GM04504 (cell line): ENCODE data around the gene TSPAN14.
"Not testable (repeated sequence)": the region's sequence is repeated elsewhere in the genome, so short reads cannot be mapped to it uniquely, and the experiment has no call there.

Experiments used
- DNase-seq: peaks from one replicate; pipeline ENCODE4 v3.0.0-alpha.2; 2012; ENCODE audit warnings: low read depth

TSPAN14 gene

DNA sequence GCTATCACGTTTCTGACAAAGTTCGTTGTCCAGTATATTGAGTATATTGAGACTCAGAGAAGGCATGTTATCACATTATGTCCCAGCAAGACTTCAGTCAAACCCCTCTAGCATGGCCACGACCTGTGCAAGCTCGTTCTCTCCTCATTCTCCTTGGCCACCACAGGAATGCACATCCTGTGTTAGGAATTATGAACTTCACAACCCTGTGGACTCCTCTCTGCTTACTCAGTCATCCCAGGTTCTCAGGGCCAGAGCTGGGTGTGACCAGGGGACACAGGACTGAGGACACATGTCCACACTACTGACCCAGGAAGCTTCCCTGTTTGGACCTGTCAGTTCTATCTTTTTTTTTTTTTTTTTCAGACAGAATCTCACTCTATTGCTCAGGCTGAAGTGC, 87.9 kb downstream of the TSPAN14 start:
- DNase-seq, result peak; percentile 5

DNA sequence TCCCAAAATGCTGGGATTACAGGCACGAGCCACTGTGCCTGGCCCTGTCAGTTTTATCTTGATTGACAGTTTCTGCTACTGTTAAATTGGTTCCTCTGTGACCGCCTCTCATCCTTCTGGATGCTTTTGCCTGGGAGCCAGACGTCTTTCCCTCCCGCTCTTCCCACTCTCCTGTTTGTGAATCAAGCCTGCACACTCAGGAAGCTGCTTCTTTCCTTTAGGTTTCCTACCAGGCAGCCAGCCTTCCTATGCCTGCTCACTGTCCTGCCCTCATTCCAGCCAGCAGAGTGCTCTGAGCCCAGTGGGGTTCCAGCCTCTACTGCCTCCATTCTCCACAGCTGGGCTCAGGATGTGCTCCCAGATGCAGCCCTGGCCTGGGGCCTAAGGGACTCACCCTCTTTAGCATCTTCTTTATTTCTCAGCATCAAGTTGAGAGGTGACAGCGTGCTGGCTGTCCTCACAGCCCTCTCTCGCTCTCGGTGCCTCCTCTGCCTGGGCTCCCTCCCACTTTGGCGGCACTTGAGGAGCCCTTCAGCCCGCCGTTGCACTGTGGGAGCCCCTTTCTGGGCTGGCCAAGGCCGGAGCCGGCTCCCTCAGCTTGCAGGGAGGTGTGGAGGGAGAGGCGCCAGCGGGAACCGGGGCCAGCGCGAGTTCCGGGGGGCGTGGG, 88.7 kb downstream of the TSPAN14 start:
- no peak for DNase-seq

DNA sequence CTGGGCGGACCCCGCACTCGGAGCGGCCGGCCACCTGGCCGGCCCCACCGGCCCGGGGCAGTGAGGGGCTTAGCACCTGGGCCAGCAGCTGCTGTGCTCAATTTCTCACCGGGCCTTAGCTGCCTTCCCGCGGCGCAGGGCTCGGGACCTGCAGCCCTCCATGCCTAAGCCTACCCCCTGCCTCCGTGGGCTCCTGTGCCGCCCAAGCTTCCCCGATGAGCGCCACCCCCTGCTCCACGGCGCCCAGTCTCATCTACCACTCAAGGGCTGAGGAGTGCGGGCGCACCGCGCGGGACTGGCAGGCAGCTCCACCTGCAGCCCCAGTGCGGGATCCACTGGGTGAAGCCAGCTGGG, 89.2 kb downstream of the TSPAN14 start:
- DNase-seq, result not testable (repeated sequence)

DNA sequence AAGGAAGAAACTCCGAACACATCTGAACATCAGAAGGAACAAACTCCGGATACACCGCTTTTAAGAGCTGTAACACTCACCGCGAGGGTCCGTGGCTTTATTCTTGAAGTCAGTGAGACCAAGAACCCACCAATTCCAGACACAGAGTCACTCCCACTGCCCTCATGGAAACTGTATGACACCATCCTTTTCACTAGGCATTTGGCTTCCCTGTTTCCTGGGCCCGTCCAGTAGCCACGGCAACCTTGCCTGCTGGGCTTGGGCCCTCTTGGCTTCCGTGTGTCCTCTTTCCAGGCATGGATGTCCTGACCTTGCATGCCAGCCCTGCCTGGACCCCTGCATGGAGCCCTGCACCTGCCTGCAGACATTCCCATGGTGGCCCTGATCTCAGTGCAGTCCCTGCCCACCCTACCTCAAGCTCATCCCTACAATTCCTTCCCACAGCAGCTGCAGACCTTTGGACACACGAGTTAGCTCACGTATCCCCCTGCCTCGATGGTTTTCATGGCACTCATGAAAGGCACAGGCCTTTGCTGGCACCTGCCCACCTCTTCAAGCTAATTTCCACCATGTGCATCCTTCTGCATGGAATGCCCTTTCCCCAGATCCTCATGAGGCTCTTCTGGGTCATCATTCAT, 90.3 kb downstream of the TSPAN14 start:
- no peak for DNase-seq

DNA sequence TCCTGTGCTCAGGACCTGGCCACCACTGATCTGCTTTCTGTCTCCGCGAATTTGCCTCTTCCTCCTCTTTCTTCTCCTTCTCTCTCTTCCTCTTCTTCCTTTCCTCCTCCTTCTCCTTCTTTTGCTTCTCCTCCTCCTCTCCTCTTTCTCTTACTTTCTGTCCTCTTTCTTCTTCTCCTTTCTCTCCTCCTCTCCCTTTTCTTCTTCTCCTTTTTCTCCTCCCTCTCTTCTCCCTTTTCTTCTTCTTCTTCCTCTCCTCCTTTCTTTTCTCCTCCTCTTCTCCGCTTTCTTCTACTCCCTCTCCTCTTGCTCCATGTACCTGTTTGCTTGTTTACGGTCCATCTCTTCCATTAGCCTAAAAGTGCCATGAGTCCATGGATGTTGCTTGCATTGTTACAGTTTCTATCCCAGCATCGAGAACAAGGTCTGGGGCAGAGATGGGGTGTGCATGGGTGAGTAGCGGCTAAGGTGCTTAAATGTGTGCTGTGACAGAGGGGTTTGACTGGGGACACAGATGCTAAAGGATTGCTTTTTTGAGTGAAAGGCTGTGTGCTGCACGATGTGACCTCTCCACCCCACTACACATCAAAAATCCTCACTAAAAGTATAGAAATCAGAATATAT, 91.3 kb downstream of the TSPAN14 start:
- DNase-seq, result no peak

DNA sequence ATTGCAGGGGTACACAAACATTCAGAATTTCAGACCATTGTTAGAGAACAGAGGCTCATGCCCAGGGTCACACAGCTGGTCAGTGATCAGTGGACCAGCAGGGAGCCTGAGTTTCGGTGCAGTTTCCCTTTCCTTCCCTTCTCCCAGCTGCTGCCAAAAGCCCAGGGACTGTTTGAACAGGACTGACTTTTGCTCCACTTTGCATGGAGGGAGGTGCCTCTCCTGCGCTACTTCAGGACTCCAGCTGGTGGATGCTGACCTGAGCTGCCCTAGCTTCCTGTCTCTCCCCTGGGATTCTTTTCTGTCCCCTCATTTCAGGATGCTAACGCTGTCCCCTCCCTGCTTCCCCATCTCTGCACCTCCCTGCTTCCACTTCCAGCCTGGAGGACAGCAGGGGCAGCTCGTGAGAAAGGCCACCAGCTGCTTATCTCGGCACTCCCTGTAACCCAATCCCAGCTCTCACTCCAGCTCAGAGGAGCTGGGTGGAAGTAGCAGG, 98.1 kb downstream of the TSPAN14 start:
- DNase-seq, result no peak

DNA sequence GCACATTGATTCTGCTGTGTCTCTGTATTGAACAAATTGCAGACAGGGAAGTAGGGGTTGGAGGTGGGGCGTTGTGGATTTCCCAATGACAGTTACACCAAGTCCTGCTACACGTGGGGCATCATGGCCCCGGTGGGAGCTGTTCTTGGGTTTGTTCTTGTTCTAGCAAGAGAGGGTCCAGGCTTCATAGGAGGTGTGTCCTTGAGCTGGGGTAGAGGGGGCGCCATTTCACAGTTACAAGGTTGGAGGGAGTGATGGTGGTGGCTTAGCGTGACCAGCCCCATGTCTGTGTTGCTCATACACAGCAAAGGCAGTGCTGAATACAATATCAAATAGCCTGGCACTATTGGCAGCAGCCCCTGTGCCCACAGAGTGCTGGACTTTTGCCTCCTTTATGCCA, 99.3 kb downstream of the TSPAN14 start:
- DNase-seq, result no peak

DNA sequence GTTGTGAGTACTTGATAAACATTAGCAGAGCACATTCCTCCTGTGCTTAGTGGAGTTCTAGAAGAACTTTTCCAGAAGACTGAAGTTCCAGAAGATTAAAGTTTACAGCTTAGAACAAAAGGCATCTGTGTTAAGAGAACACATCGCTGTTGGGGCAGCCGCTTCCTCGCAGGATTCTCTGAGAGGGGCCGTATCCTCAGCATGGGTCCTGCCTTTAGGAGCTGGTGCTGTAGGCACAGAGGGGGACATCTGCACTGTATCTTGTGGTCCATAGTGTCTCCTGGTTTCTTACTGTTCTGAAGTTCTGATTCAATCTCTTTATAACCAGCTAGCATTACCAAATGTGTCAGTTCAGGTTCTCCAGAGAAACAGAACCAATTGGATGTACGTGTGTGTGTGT, 99.9 kb downstream of the TSPAN14 start:
- DNase-seq, result no peak

DNA sequence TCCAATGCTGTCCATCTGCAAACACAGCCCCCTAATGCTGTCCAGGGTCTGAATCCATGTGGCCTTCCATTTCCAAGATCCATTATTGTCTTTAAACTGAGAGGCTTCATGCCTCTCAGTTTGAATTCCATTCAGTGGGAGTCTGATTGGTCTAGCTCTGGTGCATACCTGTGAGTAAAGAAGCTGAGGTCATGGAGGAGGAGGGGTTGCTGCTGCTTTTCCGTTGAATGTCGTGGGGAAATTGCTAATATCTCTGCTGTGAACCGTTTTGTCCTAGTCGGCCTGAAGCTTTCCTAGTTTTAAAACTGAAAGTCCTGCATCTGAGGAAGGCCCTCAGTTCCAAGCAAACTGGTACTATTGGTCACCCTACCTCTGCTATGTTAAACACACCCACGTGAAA, 101.3 kb downstream of the TSPAN14 start:
- DNase-seq, result no peak

DNA sequence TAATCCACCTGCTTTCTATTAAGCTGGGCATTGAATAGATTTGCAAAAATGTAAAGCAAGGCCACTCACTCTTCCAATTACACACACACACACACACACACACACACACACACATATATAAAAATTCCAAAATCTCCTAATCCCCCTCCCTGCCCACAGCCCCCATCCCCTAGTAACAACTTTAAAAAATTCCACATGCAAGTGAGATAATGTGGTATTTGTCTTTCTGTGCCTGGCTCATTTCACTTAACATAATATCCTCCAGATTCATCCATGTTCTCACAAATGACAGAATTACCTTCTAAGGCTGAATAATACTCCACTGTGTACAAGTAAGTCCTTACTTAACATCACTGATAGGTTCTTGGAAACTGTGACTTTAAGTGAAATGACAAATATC, 107.8 kb downstream of the TSPAN14 start:
- no peak for DNase-seq

DNA sequence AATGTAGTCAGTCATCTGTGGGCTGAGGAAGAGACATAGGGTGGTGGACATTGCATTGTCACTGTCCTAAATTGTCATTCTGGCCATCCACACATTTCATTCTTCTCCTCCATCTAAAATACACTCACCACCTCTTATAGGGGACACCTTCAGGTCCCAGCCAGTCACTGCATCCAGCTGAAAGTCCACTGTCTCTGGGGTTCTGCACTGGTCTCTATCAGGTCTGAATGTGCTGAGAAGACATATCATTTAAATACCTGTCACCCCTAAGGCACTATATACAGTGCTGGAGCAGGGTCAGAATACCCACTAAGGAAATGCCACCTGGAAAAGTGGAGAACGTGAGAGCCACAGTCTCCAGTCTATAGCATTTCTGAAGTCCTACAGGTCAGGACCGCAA, 113.2 kb downstream of the TSPAN14 start:
- DNase-seq, result no peak

DNA sequence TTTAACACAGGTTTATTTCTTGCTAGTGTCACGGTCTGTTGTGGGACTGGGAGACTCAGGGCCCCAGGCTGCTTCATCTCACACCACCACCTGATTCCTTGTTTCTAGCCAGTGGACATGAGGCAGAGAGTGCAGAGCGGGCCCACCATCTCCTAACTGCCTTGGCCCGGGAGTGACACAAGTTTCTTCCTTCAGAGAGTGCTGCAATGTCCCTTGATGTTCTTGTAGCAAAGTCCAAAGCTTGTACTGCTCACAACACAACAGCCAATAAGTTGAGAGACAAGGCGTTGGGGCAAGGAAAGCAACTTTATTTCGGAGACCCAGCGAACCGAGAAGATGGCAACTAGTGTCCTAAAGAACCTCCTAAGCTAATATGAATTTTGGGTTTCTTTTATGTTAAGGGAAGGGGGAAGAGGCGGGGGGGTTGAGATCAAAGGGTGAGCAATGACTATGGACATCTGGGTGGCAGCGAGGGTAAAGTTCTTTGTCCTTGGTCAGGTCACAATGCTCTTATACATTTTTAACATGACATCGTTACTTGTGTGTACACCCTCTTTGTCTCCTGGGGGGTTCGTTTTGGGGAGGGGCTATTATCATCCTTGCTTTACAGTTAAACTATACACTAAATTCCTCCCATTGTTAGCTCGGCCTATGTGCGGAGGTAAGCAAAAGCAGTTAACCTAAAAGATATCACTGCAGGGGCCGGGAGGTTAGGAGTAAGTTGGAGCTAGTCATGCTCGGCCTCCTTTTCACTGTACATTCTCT, 115.2 kb downstream of the TSPAN14 start:
- DNase-seq, result no peak

DNA sequence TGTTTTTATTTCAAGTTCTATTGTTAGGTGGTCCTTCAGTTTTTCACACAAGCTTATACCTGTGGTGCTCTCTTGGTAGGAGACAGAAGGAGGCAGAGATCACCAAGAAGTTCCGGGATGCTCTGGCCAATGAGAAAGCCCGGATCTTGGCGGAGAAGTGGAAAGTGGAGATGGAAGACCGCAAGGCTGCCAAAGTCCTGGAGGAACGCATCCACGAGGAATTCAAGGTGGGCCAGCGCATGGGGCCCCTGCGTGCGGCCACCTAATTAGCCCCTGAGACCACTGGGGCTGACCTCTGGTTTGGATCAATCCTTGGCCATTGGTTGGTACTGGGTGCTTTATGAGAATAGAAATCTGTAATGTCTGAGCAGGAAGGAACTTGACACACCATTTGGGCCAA, 117.2 kb downstream of the TSPAN14 start:
- DNase-seq, result no peak

DNA sequence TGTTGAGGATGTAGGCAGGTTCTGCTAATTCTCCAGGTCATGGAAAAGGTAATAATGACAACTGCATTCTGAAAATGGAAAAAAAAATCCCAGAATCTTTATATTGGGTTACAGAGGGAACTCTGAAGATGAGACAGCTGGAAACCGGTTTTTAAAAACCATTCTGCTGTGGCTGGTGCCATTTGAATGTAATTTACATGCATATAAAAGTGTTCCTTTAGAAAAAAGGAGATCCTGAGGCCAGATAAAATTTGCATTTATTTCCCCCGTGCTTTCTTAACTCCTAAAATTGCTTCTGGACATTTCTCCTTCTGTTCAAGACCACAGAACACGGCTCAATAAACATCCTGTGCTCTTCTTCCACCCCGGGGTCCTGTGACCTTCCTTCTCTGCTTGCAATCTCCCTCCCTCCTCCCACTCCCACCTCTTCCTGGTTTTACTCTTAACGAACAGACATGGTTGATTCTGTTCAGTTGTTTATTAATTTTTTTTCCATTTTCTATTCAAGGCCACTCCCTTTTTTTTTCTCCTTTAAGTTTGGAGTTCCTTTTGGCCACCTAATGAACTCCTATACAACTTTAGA, 125.2 kb downstream of the TSPAN14 start:
- DNase-seq, result no peak

DNA sequence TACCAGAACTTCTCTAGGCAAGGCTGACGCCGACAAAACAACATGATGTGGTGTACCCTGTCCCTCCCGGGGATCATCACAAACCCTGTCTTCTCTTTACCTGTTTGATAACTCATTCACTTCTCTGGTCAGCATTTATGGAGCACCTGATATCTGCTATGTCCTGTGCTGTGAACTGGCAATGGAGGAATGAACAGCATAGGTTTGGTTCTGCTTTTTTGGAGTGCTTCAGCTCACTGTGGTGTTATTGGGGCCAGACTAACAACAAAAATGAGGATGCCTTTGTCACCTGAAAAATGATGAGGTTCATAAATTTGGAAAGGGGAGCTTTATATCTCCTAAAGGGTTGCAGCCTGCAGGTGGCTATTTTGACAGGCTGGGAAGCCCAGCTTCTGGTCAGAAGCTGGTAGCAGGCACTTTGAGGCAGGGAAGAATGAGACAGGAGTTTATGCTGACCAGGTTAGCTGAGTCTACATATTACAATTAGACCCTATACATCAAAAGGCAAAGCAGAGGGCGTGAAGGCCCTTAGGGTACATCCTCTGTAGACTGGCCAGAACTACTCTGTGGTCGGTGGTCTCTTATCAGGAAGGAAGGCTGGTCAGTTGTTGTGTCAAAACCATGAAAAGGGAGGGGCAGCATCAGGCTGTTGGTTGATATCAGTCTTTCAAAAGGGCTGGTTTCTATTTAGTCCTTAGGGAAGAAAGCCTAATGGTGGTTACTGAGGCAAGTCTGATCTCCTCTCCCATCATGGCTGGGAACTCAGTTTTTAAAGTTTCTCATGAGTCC, 125.9 kb downstream of the TSPAN14 start:
- DNase-seq, result no peak

DNA sequence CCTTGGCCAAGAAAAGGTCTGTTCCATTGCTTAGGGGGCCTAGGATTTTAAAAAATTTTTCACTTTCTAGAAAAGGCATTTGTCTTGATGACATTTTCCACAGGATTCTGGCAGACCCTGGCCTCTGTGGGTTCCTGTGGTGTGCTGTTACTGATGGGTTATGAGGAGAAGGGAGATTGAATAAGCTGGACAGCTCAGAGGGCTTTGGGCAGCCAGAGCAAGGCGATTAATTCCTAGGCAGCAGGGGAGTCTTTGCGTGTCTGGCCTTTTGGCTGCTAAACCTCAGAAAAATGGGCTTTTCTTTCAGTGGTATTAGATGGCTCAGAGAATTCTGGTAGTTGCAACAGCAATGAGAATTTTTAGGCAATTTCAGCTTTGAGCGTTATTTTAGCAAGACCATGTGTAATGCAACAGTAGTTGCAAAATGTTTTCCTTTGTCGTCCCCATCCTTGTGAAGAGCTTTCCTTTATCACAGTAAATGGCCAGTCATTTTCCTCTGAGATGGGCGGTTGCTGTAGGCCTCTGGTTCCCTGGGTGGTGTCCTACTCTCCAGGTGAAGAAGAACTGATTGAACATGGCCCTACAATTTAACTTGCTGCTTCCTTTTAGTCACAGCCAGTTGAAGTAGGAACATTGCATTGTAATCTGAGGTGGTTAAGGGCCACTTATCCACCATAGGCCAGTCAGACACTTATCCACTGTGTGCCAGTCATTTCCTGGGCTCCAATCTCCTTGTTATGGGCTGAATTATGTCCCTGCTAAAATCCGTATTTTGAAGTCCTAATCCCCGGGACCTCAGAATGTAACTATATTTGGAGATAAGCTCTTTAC, 126.7 kb downstream of the TSPAN14 start:
- DNase-seq, result no peak

DNA sequence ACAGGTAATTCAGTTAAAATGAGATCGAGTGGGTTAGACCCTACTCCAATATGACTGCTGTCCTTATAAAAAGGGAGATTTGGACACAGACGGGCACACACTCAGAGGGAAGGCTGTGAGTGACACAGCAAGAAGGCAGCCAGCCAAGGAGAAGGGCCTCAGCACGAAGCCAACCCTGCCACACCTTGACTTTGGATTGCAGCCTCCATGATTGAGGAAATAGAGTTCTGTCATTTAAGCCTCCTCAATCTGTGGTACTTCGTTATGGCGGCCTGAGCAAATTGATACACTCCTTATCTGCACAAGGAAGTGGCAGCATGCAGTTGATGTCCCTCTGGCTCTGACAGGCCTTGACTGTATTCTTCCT, 127.3 kb downstream of the TSPAN14 start:
- DNase-seq, result no peak

DNA sequence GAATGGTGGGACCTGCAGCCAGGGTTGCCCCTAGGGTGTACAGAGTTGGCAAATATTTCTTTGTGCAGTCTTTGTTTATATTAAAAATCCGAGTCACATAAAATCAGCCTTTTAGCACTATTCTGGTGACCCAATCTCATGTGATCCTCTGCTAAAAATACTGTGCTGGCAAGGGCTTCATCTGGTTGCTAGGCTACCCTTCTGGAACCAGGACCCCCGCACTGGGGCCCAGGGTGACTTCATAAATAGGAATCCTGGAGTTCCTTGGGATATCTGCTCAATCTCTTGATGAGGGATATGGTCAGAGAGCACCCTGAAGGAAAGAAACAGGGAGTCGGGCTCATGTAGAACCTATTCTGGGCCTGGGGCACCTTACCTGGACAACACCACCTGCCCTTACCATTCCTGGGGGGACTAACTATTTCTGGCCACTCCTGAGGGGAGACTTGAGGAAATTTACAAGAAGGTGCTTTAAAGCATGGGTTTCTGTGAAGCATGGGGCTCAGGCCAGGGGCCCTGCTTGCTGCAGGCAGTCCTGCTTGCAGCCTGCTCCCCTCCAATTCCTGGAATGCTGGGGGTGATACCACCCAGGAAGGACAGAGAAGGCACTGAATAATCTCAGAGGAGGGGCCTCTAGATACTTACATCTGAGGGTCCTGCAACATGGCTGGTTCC, 128.3 kb downstream of the TSPAN14 start:
- no peak for DNase-seq
